Heart right ventricle (tissue), 16 donors: ENCODE measurements around the gene PHOSPHO2. TPM values are rescaled to one million over a fixed set of nuclear protein-coding genes. Genes with fewer than 3 reads are reported as not detected.

Experiments
- ATAC-seq, 8 donors: fragments of 200-7000 bp; cut with Tn5 transposase; one replicate each; pipeline ENCODE4 v1.9.1; 2020; ENCODE audit warnings: mild to moderate bottlenecking in 8 of 8, moderate library complexity in 8 of 8, moderate number of reproducible peaks in 1 of 8
- DNase-seq, 2 donors: peaks; one replicate each; pipeline ENCODE4 v3.0.0-alpha.2; 2020
- H3K27ac ChIP-seq, 10 donors: fragments of 200-600 bp; sonication (generic) in 2 of 10; one replicate each; pipeline versions ENCODE4 v1.5.0 to v1.8.0; 2020 to 2022; ENCODE audit warnings: mild to moderate bottlenecking in 3 of 10
- H3K27me3 ChIP-seq, 7 donors: fragments of 200-600 bp; one replicate each; pipeline ENCODE4 v1.8.0; 2021 to 2022; ENCODE audit warnings: mild to moderate bottlenecking in 2 of 7
- H3K36me3 ChIP-seq, 9 donors: fragments of 200-600 bp; sonication (generic) in 1 of 9; one replicate each; pipeline versions ENCODE4 v1.5.0 to v1.8.0; 2020 to 2022; ENCODE audit warnings: mild to moderate bottlenecking in 2 of 9
- H3K4me1 ChIP-seq, 9 donors: fragments of 200-600 bp; sonication (generic) in 1 of 9; one replicate each; pipeline versions ENCODE4 v1.5.0 to v1.8.0; 2020 to 2022; ENCODE audit warnings: mild to moderate bottlenecking in 4 of 9
- H3K4me3 ChIP-seq, 10 donors: fragments of 200-600 bp; sonication (generic) in 2 of 10; one replicate each; pipeline versions ENCODE4 v1.5.0 to v1.8.0; 2020 to 2022; ENCODE audit warnings: mild to moderate bottlenecking in 7 of 10, moderate library complexity in 2 of 10
- H3K9me3 ChIP-seq, 11 donors: fragments of 200-600 bp in 10 of 11; sonication (generic) in 2 of 11; one replicate each; pipeline versions ENCODE4 v1.5.0 to v1.8.0; 2013 to 2022; ENCODE audit warnings: mild to moderate bottlenecking in 2 of 11, control low read depth in 1 of 11, moderate library complexity in 1 of 11
- WGBS, 2 donors: extraction: QIAGEN DNeasy Blood & Tissue Kit; methylation state at CpG; one replicate each; pipeline ENCODE4 v1.1.7; 2013; ENCODE audit warnings: inconsistent platforms in 1 of 2; 5-methylcytosine and 5-hydroxymethylcytosine counted together
- intact Hi-C, 10 donors: fragments of 100-400 bp; cut with DNase I; formaldehyde crosslinking; loops; one replicate each; pipeline versions ENCODE4 v1.11.1 to v1.14.2; 2022
- polyA plus RNA-seq, 2 donors: library from polyadenylated mRNA; stranded (reverse); fragments of 200-250 nt; gene quantifications; one replicate each; pipeline ENCODE4 v1.2.3, GENCODE V29; 2013
- total RNA-seq, 10 donors: library from RNA; stranded (reverse); fragmentation: NEBNext Ultra II Directional in 3 of 10; extraction: Animal tissue kit (Norgen Biotek cat#: 25700) in 3 of 10; gene quantifications; one replicate each; pipeline versions ENCODE4 v1.2.1 to v1.2.4, GENCODE V29; 2021 to 2023
- TF ChIP-seq, protein P1 (sequence below), 9 donors: fragments of 200-600 bp; sonication (generic) in 2 of 9; IDR thresholded peaks; one replicate each; pipeline versions ENCODE4 v1.5.0 to v1.8.0; 2021 to 2022; ENCODE audit warnings: antibody characterized with exemption in 9 of 9, mild to moderate bottlenecking in 5 of 9, moderate library complexity in 1 of 9
- donor health status: Arrhythmogenic right ventricular cardiomyopathy.
- donor health status: ischemic (EF 13 %, LVEDD 7.1; RV severe dilation, severe dysfunction).
- donor health status: healthy with polysubstance abuse.
- donor health status: DM: no; HTN: yes; CAD: no.
- donor health status: DM: no; HTN: no; CAD: no.
- donor health status: ischemic (EF 25% LVEDD 6.9; RV normal size, moderate dysfunction).
- donor health status: ischemic (EF 25% LVEDD 5.7; RV mildly dilated, moderate dysfunction).
- donor health status: healthy.
- donor health status: DM: yes; HTN: yes; CAD: no.
- donor health status: Ischemic cardiomyopathy.
- donor health status: ischemic (EF 35%, LVEDD 5.7; RV mildly dilated, moderate dysfunction).
- donor health status: nonischemic (EF 11% LVEDD 7.7; RV severe dilation, severe dysfunction).
- donor health status: DM: yes; HTN: yes; CAD: no.
- donor health status: PGD.
- donor health status: ischemic (EF 29% LVEDD 5.4; RV normal size, mild dysfunction).
- donor health status: nonischemic (EF 23%, LVEDD 6.1; RV moderate dilation, normal function).

Gene PHOSPHO2
- total and polyA plus RNA-seq, 12 donors: 1.1 to 4.1 (median 2.2) TPM

DNA sequence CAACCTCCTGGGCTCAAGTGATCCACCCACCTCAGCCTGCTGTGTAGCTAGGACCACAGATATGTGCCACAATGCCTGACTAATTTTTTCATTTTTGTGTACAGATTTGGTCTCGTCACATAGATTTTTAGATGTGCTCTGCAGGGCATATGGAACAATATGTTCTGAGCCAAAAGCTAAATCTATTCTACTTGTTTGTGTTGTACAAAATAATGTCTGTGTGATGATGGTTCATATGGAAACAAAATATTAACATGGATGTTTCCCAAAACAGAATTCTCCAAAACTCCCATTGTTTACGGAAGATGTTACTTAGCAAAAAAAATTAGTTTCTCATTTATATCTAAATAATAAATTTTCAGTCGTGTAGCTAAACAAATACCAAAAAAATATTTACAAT is 26.7 kb downstream of the PHOSPHO2 start:
- peaks cover 0 to 16% (median 14%) of the 10 kb centered on the region in 9 donors for H3K4me1 ChIP-seq
- ATAC-seq: no peak
- intact Hi-C loops: no loop called here
- H3K9me3 ChIP-seq: no peaks in the 10 kb centered on the region
- H3K27me3 ChIP-seq: no peaks in the 10 kb centered on the region
- H3K36me3 ChIP-seq: no peaks in the 10 kb centered on the region
- H3K4me3 ChIP-seq: no peak overlapping the region
- H3K27ac ChIP-seq: no peak overlapping the region
- TF ChIP-seq, protein P1, sequence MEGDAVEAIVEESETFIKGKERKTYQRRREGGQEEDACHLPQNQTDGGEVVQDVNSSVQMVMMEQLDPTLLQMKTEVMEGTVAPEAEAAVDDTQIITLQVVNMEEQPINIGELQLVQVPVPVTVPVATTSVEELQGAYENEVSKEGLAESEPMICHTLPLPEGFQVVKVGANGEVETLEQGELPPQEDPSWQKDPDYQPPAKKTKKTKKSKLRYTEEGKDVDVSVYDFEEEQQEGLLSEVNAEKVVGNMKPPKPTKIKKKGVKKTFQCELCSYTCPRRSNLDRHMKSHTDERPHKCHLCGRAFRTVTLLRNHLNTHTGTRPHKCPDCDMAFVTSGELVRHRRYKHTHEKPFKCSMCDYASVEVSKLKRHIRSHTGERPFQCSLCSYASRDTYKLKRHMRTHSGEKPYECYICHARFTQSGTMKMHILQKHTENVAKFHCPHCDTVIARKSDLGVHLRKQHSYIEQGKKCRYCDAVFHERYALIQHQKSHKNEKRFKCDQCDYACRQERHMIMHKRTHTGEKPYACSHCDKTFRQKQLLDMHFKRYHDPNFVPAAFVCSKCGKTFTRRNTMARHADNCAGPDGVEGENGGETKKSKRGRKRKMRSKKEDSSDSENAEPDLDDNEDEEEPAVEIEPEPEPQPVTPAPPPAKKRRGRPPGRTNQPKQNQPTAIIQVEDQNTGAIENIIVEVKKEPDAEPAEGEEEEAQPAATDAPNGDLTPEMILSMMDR (IDR thresholded peaks at IDR 0.05): no peak
- no peak for DNase-seq
- WGBS, 2 donors: 72 to 86% methylated on average over 3 of the region's 3 CpGs

DNA sequence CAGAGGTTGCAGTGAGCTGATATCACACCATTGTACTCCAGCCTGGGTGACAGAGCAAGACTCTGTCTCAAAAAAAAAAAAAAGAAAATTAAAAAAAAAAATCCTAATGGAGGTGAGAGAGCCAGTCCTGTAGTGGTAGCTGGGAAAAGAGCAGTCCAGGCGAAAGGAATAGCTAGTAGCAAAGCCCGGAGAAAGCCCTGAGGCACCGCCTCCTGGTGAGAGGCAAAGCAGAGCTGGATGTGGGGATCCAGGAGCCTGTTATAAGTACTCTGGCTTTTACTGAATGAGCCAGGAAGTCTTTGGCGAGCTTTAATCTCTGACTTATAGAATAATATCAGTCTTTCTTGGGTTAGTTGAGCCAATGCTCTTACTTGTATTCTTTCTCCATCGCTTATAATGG is 32.8 kb downstream of the PHOSPHO2 start:
- H3K9me3 ChIP-seq: no peaks in the 10 kb centered on the region
- H3K4me3 ChIP-seq: no peak overlapping the region
- WGBS, 2 donors: 85 to 90% methylated on average over 5 of the region's 5 CpGs
- no peaks in the 10 kb centered on the region for H3K36me3 ChIP-seq
- no peaks in the 10 kb centered on the region for H3K4me1 ChIP-seq
- intact Hi-C loops: no loop called here
- ATAC-seq (no peak), DNase-seq (no peak)
- TF ChIP-seq, protein P1 (IDR thresholded peaks at IDR 0.05): no peak
- H3K27me3 ChIP-seq: no peaks in the 10 kb centered on the region
- no peak overlapping the region for H3K27ac ChIP-seq

DNA sequence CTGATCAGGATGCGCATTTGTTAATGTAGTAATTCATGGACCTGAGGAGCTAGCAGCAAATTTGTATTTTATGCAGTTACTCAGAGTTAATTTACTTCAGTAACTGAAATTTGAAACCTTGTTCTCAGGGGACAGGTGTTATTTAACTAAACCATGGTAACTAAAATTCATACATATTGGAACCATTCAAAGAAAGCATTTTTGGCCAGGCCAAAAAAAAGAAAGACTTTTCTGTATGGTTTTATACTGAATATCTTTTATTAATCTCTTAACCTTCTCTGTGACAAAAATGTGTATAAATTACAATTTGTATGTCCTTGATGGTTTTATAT is 35.0 kb downstream of the PHOSPHO2 start:
- Histone ChIP-seq H3K4me1 (peaks cover 0 to 8% (median 0%) of the 10 kb centered on the region in 9 donors), H3K9me3 (no peaks in the 10 kb centered on the region), H3K4me3 (no peak overlapping the region), H3K27me3 (peaks cover 0 to 13% (median 0%) of the 10 kb centered on the region in 7 donors), H3K27ac (no peak overlapping the region), H3K36me3 (no peaks in the 10 kb centered on the region)
- TF ChIP-seq, protein P1 (IDR thresholded peaks at IDR 0.05): no peak
- intact Hi-C loops: no loop called here
- WGBS, 2 donors: 97% methylated on average over 1 of the region's 1 CpG
- DNase-seq (no peak), ATAC-seq (no peak)

DNA sequence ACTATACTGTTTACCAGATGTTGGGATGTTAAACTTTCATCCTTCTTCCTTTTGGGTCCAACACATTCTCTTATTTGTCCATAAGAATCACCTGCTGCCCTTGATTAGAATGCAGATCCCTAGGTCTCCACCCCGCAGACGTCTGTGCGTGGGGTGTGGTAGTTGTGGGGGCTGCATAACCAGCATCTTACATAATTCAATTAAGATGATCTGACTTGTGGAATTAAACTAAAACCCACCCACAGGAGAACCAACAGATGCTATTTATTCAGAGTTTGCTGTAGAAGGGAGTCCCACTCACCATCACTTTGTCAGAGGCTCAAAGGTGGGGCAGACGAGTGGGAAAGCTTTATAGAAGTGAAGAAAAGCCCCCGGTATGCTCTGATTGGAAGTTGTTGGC is 37.8 kb downstream of the PHOSPHO2 start:
- H3K4me3 ChIP-seq: no peak overlapping the region
- peaks cover 0 to 13% (median 0%) of the 10 kb centered on the region in 7 donors for H3K27me3 ChIP-seq
- 52 to 55% methylated on average over 5 of the region's 5 CpGs for WGBS, 2 donors
- TF ChIP-seq, protein P1 (IDR thresholded peaks at IDR 0.05): no peak
- no peaks in the 10 kb centered on the region for H3K36me3 ChIP-seq
- H3K27ac ChIP-seq: no peak overlapping the region
- peaks cover 0 to 14% (median 0%) of the 10 kb centered on the region in 9 donors for H3K4me1 ChIP-seq
- no peaks in the 10 kb centered on the region for H3K9me3 ChIP-seq
- DNase-seq (no peak), ATAC-seq (no peak)
- intact Hi-C loops: loop anchor here in 3 of 10 donors (5.0 to 10.0 kb wide), 3 partner anchors 35 to 157 kb away; partner anchors contain the start of genes CFAP210 (in 1 of the 3), FASTKD1 (in 1 of the 3) and PHOSPHO2 (in 1 of the 3)
